Anterior cingulate cortex (tissue), 58 donors: ENCODE measurements around the gene ABCC11.

Source experiments
- DNase-seq, 58 donors: peaks; one replicate each; lab custom pipeline; 2025; lab: John Stamatoyannopoulos, UW

Gene ABCC11

DNA sequence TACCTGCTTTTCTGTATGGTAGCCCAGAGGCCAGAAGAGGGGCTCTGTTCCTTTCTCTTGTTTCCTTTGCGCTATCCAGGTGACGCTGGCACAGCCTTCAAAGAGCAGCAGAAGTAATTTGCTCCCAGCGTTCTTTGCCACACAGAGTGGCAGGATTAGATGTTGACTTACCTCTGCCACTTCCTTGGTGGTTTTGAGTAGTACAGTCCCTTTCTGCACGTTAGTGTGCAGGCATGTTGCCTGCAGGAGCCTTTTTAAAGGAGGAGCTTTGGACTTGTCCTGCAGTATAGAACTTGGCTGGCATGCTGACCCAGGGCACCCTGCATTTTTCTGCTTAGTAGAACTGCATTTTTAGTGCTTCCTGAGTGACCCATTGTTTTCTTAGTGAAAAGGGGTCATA is at the start of gene ABCC11:
ABCC11 (minus strand) TSS at position 229 of the 400 bp plus-strand sequence. CDS start 15,618 bp downstream, outside the sequence.
- no peak for DNase-seq

- no peak for DNase-seq
Observed at GRCh38 chr16:48295488-48296281, 48.3 kb upstream of the ABCC11 start.

- no peak for DNase-seq
Observed at GRCh38 chr16:48294724-48295123, 47.4 kb upstream of the ABCC11 start.

GRCh38 chr16:48292452-48292851 is 45.1 kb upstream of the ABCC11 start:
- no peak for DNase-seq

GRCh38 chr16:48291754-48292153 is 44.4 kb upstream of the ABCC11 start:
- DNase-seq = no peak

DNA sequence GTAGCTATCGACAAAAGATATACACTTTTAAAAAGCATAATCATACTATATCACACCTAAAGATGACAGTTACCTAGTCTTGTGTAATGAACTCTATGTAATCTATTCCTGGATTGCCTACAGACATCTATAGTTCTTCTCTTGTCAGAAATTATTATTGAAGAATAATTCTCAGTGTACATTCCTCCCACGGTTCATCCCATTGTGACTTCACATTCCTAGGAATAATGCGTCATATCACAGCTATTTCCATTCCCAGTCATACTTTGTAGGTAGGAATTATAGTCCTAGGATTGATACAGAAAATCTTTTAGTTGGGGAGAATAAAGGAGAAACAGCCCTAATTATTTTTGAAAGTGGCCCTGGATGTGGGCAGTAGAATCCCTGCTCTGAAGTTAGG is 44.0 kb upstream of the ABCC11 start:
- DNase-seq = no peak

DNA sequence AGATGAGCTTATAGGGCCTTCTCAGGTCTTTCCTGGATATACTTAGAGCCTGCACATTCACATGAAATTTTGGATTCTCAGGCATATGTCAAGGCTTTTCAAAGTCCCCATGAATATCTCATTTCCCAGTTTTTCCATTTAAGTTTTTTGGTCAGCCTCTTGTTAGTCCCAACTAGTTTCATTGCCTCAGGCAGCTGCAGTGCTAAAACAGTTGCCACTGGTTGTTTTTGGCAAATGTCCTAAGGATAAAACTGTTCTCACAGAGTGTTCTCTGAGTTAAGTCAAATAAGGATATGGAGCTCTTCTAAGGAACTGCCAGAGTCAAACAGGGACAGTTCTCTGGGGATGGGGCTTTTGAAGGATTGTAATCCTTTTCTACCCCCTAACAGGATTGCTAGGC is 39.9 kb upstream of the ABCC11 start:
- DNase-seq = no peak

DNA sequence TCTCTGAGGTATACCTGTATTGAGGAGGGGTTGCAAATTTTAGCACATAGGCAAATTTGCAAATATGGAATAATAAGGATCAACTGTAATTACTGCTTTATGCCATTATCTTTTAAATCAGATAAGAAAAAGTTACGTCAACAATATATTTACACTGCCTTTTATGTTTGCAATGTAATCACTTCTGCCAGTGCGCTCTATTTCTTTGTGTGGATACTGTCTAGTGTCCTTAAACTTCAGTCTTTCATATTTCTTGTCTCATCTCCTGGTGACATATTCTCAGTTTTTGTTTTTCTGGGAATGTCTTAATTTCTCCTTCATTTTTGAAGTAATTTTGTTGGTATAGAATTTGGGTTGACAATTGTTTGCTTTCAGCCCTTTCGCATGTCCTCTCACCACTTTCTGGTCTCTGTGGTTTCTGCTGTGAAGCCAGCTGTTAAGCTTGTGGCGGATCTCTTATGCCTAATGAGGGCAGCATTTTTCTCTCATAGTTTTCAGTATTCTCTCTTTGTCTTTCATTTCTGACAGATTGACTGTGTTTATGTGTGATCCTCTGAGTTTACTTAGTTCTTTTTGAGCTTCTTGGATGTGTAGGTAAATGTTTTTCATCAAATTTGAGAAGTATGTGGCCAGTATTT is 37.6 kb upstream of the ABCC11 start:
- no peak for DNase-seq

DNA sequence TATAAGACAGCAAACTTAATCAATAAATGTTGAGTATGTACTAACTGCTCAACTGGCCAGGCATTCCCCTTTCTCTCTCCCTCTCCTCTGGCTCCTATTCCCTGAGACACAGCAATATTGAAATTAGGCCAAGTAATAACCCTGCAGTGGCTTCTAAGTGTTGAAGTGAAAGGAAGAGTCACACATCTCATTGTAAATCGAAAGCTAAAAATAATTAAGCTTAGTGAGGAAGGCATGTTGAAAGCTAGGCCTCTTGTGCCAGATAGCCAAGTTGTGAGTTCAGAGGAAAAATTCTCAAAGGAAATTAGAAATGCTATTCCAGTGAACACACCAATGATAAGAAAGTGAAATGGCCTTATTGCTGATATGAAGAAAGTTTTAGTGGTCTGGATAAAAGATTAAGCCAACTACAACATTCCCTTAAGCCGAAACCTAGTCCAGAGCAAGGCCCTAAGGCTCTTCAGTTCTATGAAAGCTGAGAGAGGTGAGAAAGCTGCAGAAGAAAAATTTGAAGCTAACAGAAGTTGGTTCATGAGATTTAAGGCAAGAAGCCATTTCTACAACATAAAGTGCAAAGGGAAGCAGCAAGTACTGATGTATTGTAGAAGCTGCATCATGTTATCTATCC is 35.4 kb upstream of the ABCC11 start:
- DNase-seq = no peak

DNA sequence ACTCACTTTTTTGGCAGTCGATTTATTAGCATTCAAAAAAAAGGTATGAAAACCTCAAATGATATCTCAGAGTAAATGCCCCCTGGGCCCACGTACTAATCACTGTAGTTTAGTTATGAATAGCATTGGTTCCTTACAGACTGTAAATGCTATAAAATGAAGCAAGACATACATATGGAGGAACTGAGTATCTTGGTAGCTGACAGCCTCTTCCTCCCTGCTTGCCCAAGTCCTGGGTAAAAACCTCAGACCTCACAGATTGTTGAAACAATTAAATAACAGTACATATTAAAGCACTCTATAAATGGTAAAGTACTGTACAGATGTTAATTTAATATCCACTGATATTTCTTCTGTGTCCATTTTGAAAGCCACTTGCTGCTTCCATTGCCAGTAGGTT is 33.2 kb upstream of the ABCC11 start:
- DNase-seq = no peak

DNA sequence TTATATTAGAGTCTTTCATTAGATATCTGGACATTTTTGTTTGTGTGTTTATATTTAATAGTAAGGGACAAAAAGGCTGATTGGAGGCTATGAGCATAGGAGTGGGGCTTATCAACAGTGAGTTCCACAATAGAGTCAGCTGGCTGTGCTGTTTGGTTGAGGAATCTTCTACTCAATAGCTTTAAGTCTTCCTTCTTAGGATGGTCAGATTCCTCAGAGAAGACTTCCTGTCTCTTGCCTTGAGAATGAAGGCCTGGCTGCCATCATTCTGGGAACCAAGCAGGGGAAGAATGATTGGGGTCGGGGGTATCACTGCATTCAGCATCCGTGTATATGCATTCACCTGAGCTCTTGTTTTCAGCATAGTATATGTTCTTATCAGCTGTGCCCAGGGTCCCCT is 31.9 kb upstream of the ABCC11 start:
- DNase-seq = no peak

- peak in 5 of 58 donors; percentile 2 to 39 (median 32) for DNase-seq
Observed at GRCh38 chr16:48277158-48277557, 29.8 kb upstream of the ABCC11 start.

GRCh38 chr16:48276102-48276501 is 28.8 kb upstream of the ABCC11 start:
- DNase-seq = peak in 30 of 58 donors; percentile 6 to 77 (median 24)

GRCh38 chr16:48274476-48274875 is 27.1 kb upstream of the ABCC11 start:
- no peak for DNase-seq

GRCh38 chr16:48272837-48273421 is 25.6 kb upstream of the ABCC11 start:
- peak in 31 of 58 donors; percentile 8 to 74 (median 24) for DNase-seq

- peak in 1 of 58 donors; percentile 23 for DNase-seq
Observed at GRCh38 chr16:48271728-48272127, 24.4 kb upstream of the ABCC11 start.

GRCh38 chr16:48269011-48269410 is 21.7 kb upstream of the ABCC11 start:
- no peak for DNase-seq

- DNase-seq = no peak
Observed at GRCh38 chr16:48262631-48263030, 15.3 kb upstream of the ABCC11 start.

GRCh38 chr16:48261569-48261968 is 14.2 kb upstream of the ABCC11 start:
- DNase-seq = no peak

- no peak for DNase-seq
Observed at GRCh38 chr16:48256579-48257177, 9.3 kb upstream of the ABCC11 start.

DNA sequence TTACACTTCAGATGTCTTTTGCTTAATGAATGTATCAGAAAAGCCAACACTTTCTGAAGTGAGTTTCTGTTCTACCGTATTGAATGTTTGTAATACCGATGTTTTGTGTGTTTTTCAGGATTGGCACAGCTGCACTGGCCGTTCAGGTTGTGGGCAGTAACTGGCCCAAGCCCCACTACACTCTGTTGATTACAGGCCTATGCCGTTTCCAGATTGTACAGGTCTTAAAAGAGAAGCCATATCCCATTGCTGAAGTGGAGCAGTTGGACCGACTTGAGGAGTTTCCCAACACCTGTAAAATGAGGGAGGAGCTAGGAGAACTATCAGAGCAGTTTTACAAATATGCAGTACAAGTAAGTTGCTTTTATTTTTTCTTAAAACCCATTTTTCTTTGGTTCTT is 4.7 kb upstream of the ABCC11 start:
- no peak for DNase-seq
